NCI-H187 treated with DMSO at 0.1 percent for 48 hours (cell line): ENCODE data around the gene OR1E2.
"Not testable (repeated sequence)": the region's sequence is repeated elsewhere in the genome, so short reads cannot be mapped to it uniquely, and the experiment has no call there.

Experiments used
- DNase-seq: peaks from one replicate; lab custom pipeline; 2025; lab: John Stamatoyannopoulos, UW

OR1E2 gene

GRCh38 chr17:3397801-3398200 is 35.8 kb downstream of the OR1E2 start:
- not testable (repeated sequence) for DNase-seq

- no peak for DNase-seq
Observed at GRCh38 chr17:3389791-3390190, 43.9 kb downstream of the OR1E2 start.

- no peak for DNase-seq
Observed at GRCh38 chr17:3385869-3386816, 47.5 kb downstream of the OR1E2 start, which contains the start of gene OR3A2. Gene OR3A2 (minus strand): TSS chr17:3386308.
